Measurements from ENCODE around the gene CYSLTR2.

GRCh38 chr13:48733739-48734335 lies 80.1 kb downstream of the CYSLTR2 start:
- TF ChIP-seq YY1 (IDR thresholded peaks at IDR 0.05; ENCODE audit: low read depth) = no peak
- no peak for TF ChIP-seq ZBTB7A (IDR thresholded peaks at IDR 0.05; ENCODE audit: low read depth)
- TF ChIP-seq RAD21 (IDR thresholded peaks at IDR 0.05; ENCODE audit: low read depth) = no peak
- no peak for TF ChIP-seq TEAD4 (IDR thresholded peaks at IDR 0.05)
- TF ChIP-seq CEBPB (IDR thresholded peaks at IDR 0.05) = no peak
- TF ChIP-seq EP300 (IDR thresholded peaks at IDR 0.05; ENCODE audit: borderline replicate concordance) = no peak
- no peak for TF ChIP-seq TAF1 (IDR thresholded peaks at IDR 0.05; ENCODE audit: low read depth)
- no peak for TF ChIP-seq EGR1 (IDR thresholded peaks at IDR 0.05)
- no peak for TF ChIP-seq USF1 (IDR thresholded peaks at IDR 0.05)
- no peak for TF ChIP-seq TCF12 (IDR thresholded peaks at IDR 0.05; ENCODE audit: low read depth)
- TF ChIP-seq MAX (IDR thresholded peaks at IDR 0.05) = no peak
